ENCODE measurements around the gene TMEM229B. TPM values are rescaled to one million over a fixed set of nuclear protein-coding genes. Genes with fewer than 3 reads are reported as not detected.

TMEM229B gene
- total and polyA plus RNA-seq, 4 donors: 0.28 to 4.8 (median 2.3) TPM

Small RNAs within 50 kb of the gene (microRNA-seq; reads per million reads assigned to microRNA genes)
- 0 reads per million in 2 donors for gene MIR5694

Other genes starting within 250 kb of the TMEM229B start
- gene PALS1, start 247.3 kb downstream of the TMEM229B start, total RNA-seq: 10 to 100 TPM; 24.9 to 26.8 TPM
- 10 to 100 TPM in 1 of 2 donors, 1 to 10 TPM in 1; 7.4 to 10.4 TPM for gene PALS1, start 247.3 kb downstream of the TMEM229B start, polyA plus RNA-seq
- 10 to 100 TPM; 47.7 to 50.3 TPM for gene ATP6V1D, start 128.9 kb downstream of the TMEM229B start, total RNA-seq
- gene ATP6V1D, start 128.9 kb downstream of the TMEM229B start, polyA plus RNA-seq: 10 to 100 TPM; 37.6 to 65.4 TPM
- gene EIF2S1, start 128.4 kb downstream of the TMEM229B start, total RNA-seq: 10 to 100 TPM; 56.8 to 61.4 TPM
- gene EIF2S1, start 128.4 kb downstream of the TMEM229B start, polyA plus RNA-seq: 10 to 100 TPM; 53.8 to 81.0 TPM
- 1 to 10 TPM; 1.3 to 1.9 TPM for gene PLEK2, start 76.6 kb downstream of the TMEM229B start, total RNA-seq
- gene PLEK2, start 76.6 kb downstream of the TMEM229B start, polyA plus RNA-seq: 1 to 10 TPM in 1 of 2 donors, under 1 TPM in 1; 0.87 to 5.3 TPM
- gene PLEKHH1, start 44.6 kb upstream of the TMEM229B start, total RNA-seq: 1 to 10 TPM; 1.6 to 3.9 TPM
- gene PLEKHH1, start 44.6 kb upstream of the TMEM229B start, polyA plus RNA-seq: 10 to 100 TPM in 1 of 2 donors, under 1 TPM in 1; 0.59 to 14.0 TPM
- 10 to 100 TPM; 17.9 to 18.0 TPM for gene PIGH, start 111.5 kb upstream of the TMEM229B start, total RNA-seq
- 10 to 100 TPM; 16.3 to 35.7 TPM for gene PIGH, start 111.5 kb upstream of the TMEM229B start, polyA plus RNA-seq
- gene ARG2, start 131.2 kb upstream of the TMEM229B start, total RNA-seq: 1 to 10 TPM; 4.1 to 8.5 TPM
- gene ARG2, start 131.2 kb upstream of the TMEM229B start, polyA plus RNA-seq: 1 to 10 TPM; 4.8 to 7.4 TPM
- gene VTI1B, start 185.9 kb upstream of the TMEM229B start, total RNA-seq: 10 to 100 TPM; 94.0 to 95.4 TPM
- 100 to 1,000 TPM in 1 of 2 donors, 10 to 100 TPM in 1; 88.9 to 140 TPM for gene VTI1B, start 185.9 kb upstream of the TMEM229B start, polyA plus RNA-seq
- 10 to 100 TPM; 34.8 to 38.7 TPM for gene RDH11, start 207.0 kb upstream of the TMEM229B start, total RNA-seq
- 10 to 100 TPM; 24.2 to 36.9 TPM for gene RDH11, start 207.0 kb upstream of the TMEM229B start, polyA plus RNA-seq
- not detected for gene RDH12, start 213.2 kb upstream of the TMEM229B start, total RNA-seq
- under 1 TPM in 1 of 2 donors, not detected in 1; 0.50 TPM for gene RDH12, start 213.2 kb upstream of the TMEM229B start, polyA plus RNA-seq